Panc1 (cell line): ENCODE measurements around the gene ATRNL1. TPM values are rescaled to one million over a fixed set of nuclear protein-coding genes. Genes with fewer than 3 reads are reported as not detected.

Experiments used
- ATAC-seq: fragments of 200-7000 bp; cut with Tn5 transposase; 2 replicates; pipeline ENCODE4 v1.9.1; 2020; ENCODE audit warnings: mild to moderate bottlenecking, moderate library complexity
- BruUV-seq: library from RNA; stranded (reverse); fragments of 400-500 nt; replicated peaks from 2 replicates; lab custom pipeline; 2021; lab: Mats Ljungman, UMichigan
- CTCF ChIA-PET: fragments of 300-600 bp; sonication (Branson Sonifier 250); formaldehyde crosslinking; loops from one replicate; lab custom pipeline; 2022; ENCODE audit warnings: antibody characterized with exemption; lab: Charles Lee
- POLR2A ChIA-PET: fragments of 300-600 bp; sonication (Branson Sonifier 250); formaldehyde crosslinking; loops from one replicate; lab custom pipeline; 2022; ENCODE audit warnings: antibody characterized with exemption; lab: Charles Lee
- DNase-seq: peaks from one replicate; pipeline ENCODE4 v3.0.0-alpha.2; 2010; ENCODE audit warnings: low read depth, low spot score
- H3K27ac ChIP-seq: 2 replicates; pipeline ENCODE4 v1.5.1; 2011; ENCODE audit warnings: mild to moderate bottlenecking, low read length, inconsistent platforms
- H3K27me3 ChIP-seq: fragments of 200-500 bp; sonication (Bioruptor generic); 2 replicates; pipeline ENCODE4 v1.6.0; 2014; ENCODE audit warnings: low read length, inconsistent platforms; ENCODE audit not compliant: control insufficient read depth, insufficient read depth
- H3K36me3 ChIP-seq: fragments of 200-500 bp; sonication (Bioruptor generic); 2 replicates; pipeline ENCODE4 v1.5.1; 2014; ENCODE audit warnings: inconsistent platforms, mild to moderate bottlenecking, low read length, moderate library complexity; ENCODE audit not compliant: control insufficient read depth, insufficient read depth
- H3K4me1 ChIP-seq: 2 replicates; pipeline ENCODE4 v1.5.1; 2011; ENCODE audit warnings: inconsistent platforms, mild to moderate bottlenecking, low read length, moderate library complexity; ENCODE audit not compliant: control insufficient read depth, insufficient read depth
- H3K4me3 ChIP-seq, 2 experiments: 2 replicates each; pipeline ENCODE4 v1.5.1; 2011 to 2012; ENCODE audit warnings: low read depth in 2 of 2, low read length in 2 of 2, mild to moderate bottlenecking in 2 of 2, inconsistent platforms in 1 of 2, moderate library complexity in 1 of 2
- H3K9me3 ChIP-seq: fragments of 200-500 bp; sonication (Bioruptor generic); 2 replicates; pipeline ENCODE4 v1.5.1; 2014; ENCODE audit warnings: low read depth, mild to moderate bottlenecking, inconsistent platforms, low read length, moderate library complexity; ENCODE audit not compliant: control insufficient read depth, insufficient read depth
- CTCF ChIP-seq: fragments of 450-650 bp; IDR thresholded peaks from 2 replicates; pipeline ENCODE4 v1.5.1; 2017; ENCODE audit warnings: mild to moderate bottlenecking
- POLR2AphosphoS5 ChIP-seq: IDR thresholded peaks from 2 replicates; pipeline ENCODE4 v1.6.1; 2012; ENCODE audit warnings: mild to moderate bottlenecking, low read depth, low read length, moderate library complexity
- REST ChIP-seq, 2 experiments: IDR thresholded peaks; 2 replicates each; pipeline ENCODE4 v1.6.1; 2011 to 2012; ENCODE audit warnings: low read depth in 2 of 2, control low read depth in 1 of 2, low read length in 1 of 2, mild to moderate bottlenecking in 1 of 2, moderate library complexity in 1 of 2; ENCODE audit not compliant: insufficient read depth in 1 of 2
- SIN3A ChIP-seq: IDR thresholded peaks from 2 replicates; pipeline ENCODE4 v1.6.1; 2012; ENCODE audit warnings: low read depth, mild to moderate bottlenecking, low read length, moderate library complexity, borderline replicate concordance; ENCODE audit not compliant: insufficient read depth
- TCF7L2 ChIP-seq: IDR thresholded peaks from 2 replicates; pipeline ENCODE4 v1.6.1; 2011; ENCODE audit warnings: mild to moderate bottlenecking, low read depth, low read length, inconsistent platforms
- in situ Hi-C: cut with HindIII; loops from 2 replicates; pipeline ENCODE4 v1.10.0; 2016; ENCODE audit warnings: low sequenced_read_pairs, low pct_unique_long_range_greater_than_20kb
- intact Hi-C: fragments of 100-400 bp; cut with micrococcal nuclease; formaldehyde crosslinking; loops from one replicate; pipeline ENCODE4 v1.10.0; 2022; ENCODE audit not compliant: unreplicated experiment
- total RNA-seq: library from RNA; stranded (reverse); gene quantifications from one replicate; pipeline ENCODE4 v1.2.1, GENCODE V29; 2021; ENCODE audit not compliant: unreplicated experiment

Gene ATRNL1
- total RNA-seq, 1 experiment from 2014 or later: 17.1 TPM

- Histone ChIP-seq H3K27ac (no peak overlapping the region), H3K4me1 (no peaks in the 10 kb centered on the region), H3K9me3 (no peaks in the 10 kb centered on the region), H3K36me3 (no peaks in the 10 kb centered on the region), H3K27me3 (no peaks in the 10 kb centered on the region), H3K4me3 (no peak overlapping the region)
- in situ Hi-C loops (no loop called here), intact Hi-C loops (no loop called here)
- no TSS peak for BruUV-seq
- no peak for TF ChIP-seq POLR2AphosphoS5
- TF ChIP-seq REST (IDR thresholded peaks at IDR 0.05; ENCODE audit: insufficient read depth in 1 of 2, low read depth in 2 of 2, low read length in 1 of 2): no peak
- TF ChIP-seq TCF7L2: no peak
- no peak for TF ChIP-seq SIN3A
- TF ChIP-seq CTCF: no peak
- ATAC-seq (no peak), DNase-seq (no peak)
- ChIA-PET CTCF (no interaction called here), POLR2A (no interaction called here)
Observed at GRCh38 chr10:115720121-115720520, 627.0 kb downstream of the ATRNL1 start.

GRCh38 chr10:115727129-115727528, 634.0 kb downstream of the ATRNL1 start:
- H3K4me1 ChIP-seq: no peaks in the 10 kb centered on the region
- BruUV-seq: no TSS peak
- in situ Hi-C loops: no loop called here
- ChIA-PET POLR2A (no interaction called here), CTCF (no interaction called here)
- no peaks in the 10 kb centered on the region for H3K9me3 ChIP-seq
- no peak for DNase-seq
- H3K4me3 ChIP-seq: no peak overlapping the region
- no peak for TF ChIP-seq REST (IDR thresholded peaks at IDR 0.05; ENCODE audit: insufficient read depth in 1 of 2, low read depth in 2 of 2, low read length in 1 of 2)
- TF ChIP-seq CTCF: no peak
- no peak for TF ChIP-seq SIN3A
- TF ChIP-seq TCF7L2: no peak
- no peak for TF ChIP-seq POLR2AphosphoS5
- no peak for ATAC-seq
- H3K27ac ChIP-seq: no peak overlapping the region
- no peaks in the 10 kb centered on the region for H3K36me3 ChIP-seq
- no peaks in the 10 kb centered on the region for H3K27me3 ChIP-seq
- intact Hi-C loops: no loop called here
